K562 (cell line): ENCODE measurements around the gene PLEKHA6. TPM values are rescaled to one million over a fixed set of nuclear protein-coding genes. Genes with fewer than 3 reads are reported as not detected.

Experiments used
- ATAC-seq: fragments of 200-7000 bp; cut with Tn5 transposase; 3 replicates; pipeline ENCODE4 v1.9.1; 2020; ENCODE audit warnings: moderate library complexity
- BruUV-seq: library from RNA; stranded (reverse); fragments of 400-500 nt; replicated peaks from 2 replicates; lab custom pipeline; 2021; lab: Mats Ljungman, UMichigan
- CTCF ChIA-PET: fragments of 300-600 bp; formaldehyde crosslinking; extraction: SDS; loops from one replicate; lab custom pipeline; 2021; ENCODE audit warnings: low intra/inter-chr PET ratio; lab: Yijun Ruan, JAX
- POLR2A ChIA-PET: fragments of 300-600, 350-650 bp; sonication (Branson Sonifier 250); formaldehyde crosslinking; extraction: SDS; loops from one replicate; lab custom pipeline; 2021; ENCODE audit warnings: antibody characterized with exemption, inconsistent platforms; lab: Yijun Ruan, JAX
- DNase-seq, 4 experiments: peaks; one replicate each; pipeline versions ENCODE4 v3.0.0 to v3.0.0-alpha.2; 2011 to 2018; ENCODE audit warnings: low spot score in 3 of 4, mixed read lengths in 3 of 4; ENCODE audit errors: extremely low read depth in 1 of 4
- FAIRE-seq: peaks from 2 replicates; lab custom pipeline; 2011; peaks lifted over from hg19 to GRCh38; lab: Jason Lieb, UNC
- H2AFZ ChIP-seq: 2 replicates; pipeline ENCODE4 v1.6.0; 2011; ENCODE audit warnings: low read depth, low read length, control low read depth, inconsistent platforms
- H3K27ac ChIP-seq: fragments of 200-600 bp; 3 replicates; pipeline ENCODE4 v1.8.0; 2011; ENCODE audit warnings: low read depth, mild to moderate bottlenecking, control low read depth, inconsistent platforms, low read length, moderate library complexity, mixed read lengths; ENCODE audit errors: extremely low read depth
- H3K27me3 ChIP-seq, 2 experiments: fragments of 300-600 bp in 1 of 2; 2 replicates in 1 of 2; 3 replicates in 1 of 2; pipeline versions ENCODE4 v1.6.0 to v1.8.0; 2011; ENCODE audit warnings: inconsistent platforms in 2 of 2, low read length in 2 of 2, mild to moderate bottlenecking in 1 of 2, mixed read lengths in 1 of 2, moderate library complexity in 1 of 2; ENCODE audit not compliant: control insufficient read depth in 2 of 2, insufficient read depth in 2 of 2
- H3K36me3 ChIP-seq: fragments of 300-600 bp; 3 replicates; pipeline ENCODE4 v1.8.0; 2011; ENCODE audit warnings: mild to moderate bottlenecking, low read length, inconsistent platforms; ENCODE audit not compliant: control insufficient read depth, insufficient read depth
- H3K4me1 ChIP-seq, 2 experiments: fragments of 200-600 bp in 1 of 2; replicated peaks in 1 of 2; 2 replicates in 1 of 2; 3 replicates in 1 of 2; pipeline versions ENCODE4 v1.5.1 to v1.8.0; 2011; ENCODE audit warnings: inconsistent platforms in 2 of 2, low read length in 2 of 2, mild to moderate bottlenecking in 1 of 2, mixed read lengths in 1 of 2, moderate library complexity in 1 of 2; ENCODE audit not compliant: control insufficient read depth in 2 of 2, insufficient read depth in 2 of 2
- H3K4me2 ChIP-seq: 2 replicates; pipeline ENCODE4 v1.6.1; 2011; ENCODE audit warnings: low read length, control low read depth, inconsistent platforms, mixed read lengths; ENCODE audit not compliant: insufficient read depth
- H3K4me3 ChIP-seq: fragments of 200-600 bp; sonication (generic), shearing (Covaris generic); 2 replicates; pipeline ENCODE4 v1.5.1; 2016; ENCODE audit warnings: control low read depth, inconsistent platforms
- H3K79me2 ChIP-seq: fragments of 200-600 bp; 3 replicates; pipeline ENCODE4 v1.8.0; 2011; ENCODE audit warnings: low read length, inconsistent platforms; ENCODE audit not compliant: control insufficient read depth, insufficient read depth
- H3K9ac ChIP-seq, 2 experiments: 2 replicates each; pipeline versions ENCODE4 v1.6.0 to v1.6.1; 2011; ENCODE audit warnings: low read depth in 2 of 2, low read length in 2 of 2, control low read depth in 1 of 2, inconsistent platforms in 1 of 2, mild to moderate bottlenecking in 1 of 2, mixed read lengths in 1 of 2; ENCODE audit not compliant: insufficient read depth in 1 of 2
- H3K9me1 ChIP-seq: one replicate; pipeline ENCODE4 v1.6.0; 2011; ENCODE audit warnings: inconsistent platforms, mild to moderate bottlenecking, low read length, moderate library complexity; ENCODE audit not compliant: control insufficient read depth, insufficient read depth
- H3K9me3 ChIP-seq: replicated peaks from 2 replicates; pipeline ENCODE4 v1.5.1; 2011; ENCODE audit warnings: low read depth, low read length, inconsistent platforms; ENCODE audit not compliant: control insufficient read depth, insufficient read depth
- H4K20me1 ChIP-seq: replicated peaks from 2 replicates; pipeline ENCODE4 v1.6.1; 2011; ENCODE audit warnings: low read length, inconsistent platforms, mixed read lengths; ENCODE audit not compliant: control insufficient read depth, insufficient read depth
- CEBPG ChIP-seq, 3 experiments: fragments of 200-800 bp in 1 of 3; sonication (Bioruptor generic) in 1 of 3; sonication (generic) in 1 of 3; formaldehyde crosslinking in 1 of 3; IDR thresholded peaks in 2 of 3; conservative IDR thresholded peaks in 1 of 3; 2 replicates each; pipeline versions ENCODE4 v1.6.1 to v1.8.0; 2016 to 2022; ENCODE audit warnings: missing compliant biosample characterization in 2 of 3, missing genetic modification characterization in 2 of 3, mild to moderate bottlenecking in 1 of 3, missing genetic modification reagents in 1 of 3
- ETV5 ChIP-seq: sonication (generic); formaldehyde crosslinking; IDR thresholded peaks from 2 replicates; pipeline ENCODE4 v1.4.0; 2020; ENCODE audit warnings: low read depth, mild to moderate bottlenecking, missing genetic modification reagents
- PTBP1 ChIP-seq: fragments of 200-400 bp; formaldehyde crosslinking; IDR thresholded peaks from 2 replicates; pipeline ENCODE4 v1.6.1; 2017; ENCODE audit warnings: low read depth, low read length
- SLC30A9 ChIP-seq: fragments of 250-450 bp; sonication (Bioruptor Pico); IDR thresholded peaks from 2 replicates; pipeline ENCODE4 v1.8.0; 2022; ENCODE audit warnings: mild to moderate bottlenecking, moderate library complexity
- SUPT5H ChIP-seq: fragments of 450-650 bp; IDR thresholded peaks from 2 replicates; pipeline ENCODE4 v1.6.1; 2016
- WGBS: fragments of 100-300 bp; shearing (Covaris generic); methylation state at CpG from one replicate; pipeline ENCODE4 v1.1.6; 2016; ENCODE audit warnings: low coverage, mixed read lengths; ENCODE audit not compliant: insufficient coverage; ENCODE audit errors: missing lambda C conversion rate; 5-methylcytosine and 5-hydroxymethylcytosine counted together
- in situ Hi-C: fragments of 300-500 bp; cut with MboI; formaldehyde crosslinking; loops from 4 replicates; pipeline ENCODE4 v1.15.0; 2018; ENCODE audit warnings: inconsistent platforms, mixed read lengths
- intact Hi-C: fragments of 100-400 bp; cut with micrococcal nuclease; formaldehyde crosslinking; loops from 2 replicates; pipeline ENCODE4 v1.14.2; 2022
- polyA plus RNA-seq, 8 experiments: library from polyadenylated mRNA; depleted of rRNA in 4 of 8; stranded (reverse) in 5 of 8; unstranded in 3 of 8; fragments of >200 nt; fragmentation: Nextera tagmentation in 2 of 8; fragmentation: Illumina TruSeq in 1 of 8; extraction: Ambion mirVana in 2 of 8; extraction: Trizol in 1 of 8; gene quantifications; 2 replicates each; pipeline versions ENCODE4 v1.2.1 to v1.2.3, GENCODE V29; 2011 to 2014; ENCODE audit warnings: inconsistent platforms in 1 of 8, missing spikeins in 1 of 8
- total RNA-seq, 7 experiments: library from RNA; depleted of rRNA in 6 of 7; stranded (reverse); fragments of >200 nt in 6 of 7; fragmentation: Illumina TruSeq in 2 of 7; extraction: Trizol in 2 of 7; gene quantifications; 2 replicates each; pipeline versions ENCODE4 v1.2.1 to v1.2.3, GENCODE V29; 2011 to 2021; ENCODE audit warnings: low replicate concordance in 1 of 7

Gene PLEKHA6
- total and polyA plus RNA-seq, 9 of the 15 experiments (the other 6 are each of a cell fraction or from before 2014, with no cell fraction given): under 0.01 to 0.33 (median 0.01) TPM; not detected in 4

- Histone ChIP-seq H2AFZ (no peak overlapping the region), H3K4me2 (no peak overlapping the region), H3K4me1 (no peaks in the 10 kb centered on the region), H3K9me1 (no peaks in the 10 kb centered on the region), H3K79me2 (no peaks in the 10 kb centered on the region), H3K36me3 (no peaks in the 10 kb centered on the region), H4K20me1 (no peaks in the 10 kb centered on the region; the same call in 1 of the 2 replicates), H3K9ac (no peak overlapping the region), H3K4me3 (no peak overlapping the region), H3K27ac (no peak overlapping the region), H3K27me3 (peaks cover 17 to 30% of the 10 kb centered on the region in 2 experiments), H3K9me3 (no peaks in the 10 kb centered on the region)
- ATAC-seq (no peak), FAIRE-seq (no peak), DNase-seq (no peak)
- TF ChIP-seq SUPT5H (no peak), SLC30A9 (no peak), CEBPG (CRISPR knock-in tag; IDR thresholded peaks at IDR 0.05) (no peak), CEBPG (tag; conservative IDR thresholded peaks at IDR 0.05 in 1 of 2, IDR thresholded peaks at IDR 0.05 in 1 of 2) (no peak), ETV5 (CRISPR knock-in tag) (no peak), PTBP1 (no peak)
- ChIA-PET CTCF (no interaction called here), POLR2A (interaction anchor here (0.6 to 2.4 kb wide), 7 partner anchors 13 to 257 kb away, joined by 3 to 8 read pairs (median 4); no protein-coding TSS in a partner anchor)
- 0% methylated on average over 7 of the region's 7 CpGs for WGBS
- no TSS peak for BruUV-seq
- in situ Hi-C loops (no loop called here), intact Hi-C loops (no loop called here)
Measured at GRCh38 chr1:204301171-204301957, 58.4 kb downstream of the PLEKHA6 start.
